Natural killer cell (primary cell): ENCODE measurements around the gene MESP1. TPM values are rescaled to one million over a fixed set of nuclear protein-coding genes. Genes with fewer than 3 reads are reported as not detected.

Experiments used
- ATAC-seq, 3 donors: fragments of 150-1000 bp in 2 of 3; fragments of 200-7000 bp in 1 of 3; cut with Tn5 transposase; 1 replicate in 1 of 3; 2 replicates in 2 of 3; pipeline ENCODE4 v1.10.0; 2021; ENCODE audit warnings: mild to moderate bottlenecking in 2 of 3, moderate library complexity in 2 of 3
- DNase-seq, 2 donors: peaks; one replicate each; pipeline versions ENCODE4 v3.0.0 to v3.0.0-alpha.2; 2013 to 2021; ENCODE audit warnings: mixed read lengths in 1 of 2
- H3K27ac ChIP-seq: one replicate; pipeline ENCODE4 v1.5.1; 2013; ENCODE audit warnings: mild to moderate bottlenecking, low read length
- H3K27me3 ChIP-seq: one replicate; pipeline ENCODE4 v1.6.1; 2013; ENCODE audit warnings: low read length; ENCODE audit not compliant: control insufficient read depth, insufficient read depth
- H3K36me3 ChIP-seq: one replicate; pipeline ENCODE4 v1.6.1; 2013; ENCODE audit warnings: low read length; ENCODE audit not compliant: control insufficient read depth, insufficient read depth
- H3K4me1 ChIP-seq: one replicate; pipeline ENCODE4 v1.6.1; 2013; ENCODE audit warnings: low read length; ENCODE audit not compliant: control insufficient read depth, insufficient read depth
- H3K4me3 ChIP-seq: one replicate; pipeline ENCODE4 v1.5.1; 2013; ENCODE audit warnings: low read length
- H3K9me3 ChIP-seq: one replicate; pipeline ENCODE4 v1.6.1; 2013; ENCODE audit warnings: low read length; ENCODE audit not compliant: control insufficient read depth, insufficient read depth
- H3K27ac Mint-ChIP-seq, 2 donors: one replicate each; pipeline ENCODE4 v1.8.0; 2022; ENCODE audit warnings: mild to moderate bottlenecking in 2 of 2, mixed read lengths in 2 of 2, moderate library complexity in 1 of 2
- H3K27me3 Mint-ChIP-seq, 2 donors: one replicate each; pipeline ENCODE4 v1.8.0; 2022; ENCODE audit warnings: low read depth in 2 of 2, mixed read lengths in 2 of 2
- H3K36me3 Mint-ChIP-seq: one replicate; pipeline ENCODE4 v1.8.0; 2022; ENCODE audit warnings: mixed read lengths
- H3K4me1 Mint-ChIP-seq, 2 donors: one replicate each; pipeline ENCODE4 v1.8.0; 2022; ENCODE audit warnings: mixed read lengths in 2 of 2
- H3K4me3 Mint-ChIP-seq: one replicate; pipeline ENCODE4 v1.8.0; 2022; ENCODE audit warnings: mild to moderate bottlenecking, moderate library complexity, mixed read lengths
- H3K9me3 Mint-ChIP-seq, 2 donors: one replicate each; pipeline ENCODE4 v1.8.0; 2022; ENCODE audit warnings: mixed read lengths in 2 of 2
- WGBS: methylation state at CpG from one replicate; pipeline ENCODE4 v1.1.7; 2013; ENCODE audit warnings: missing lambda C conversion rate; ENCODE audit not compliant: insufficient coverage; 5-methylcytosine and 5-hydroxymethylcytosine counted together
- intact Hi-C: fragments of 100-400 bp; cut with micrococcal nuclease; formaldehyde crosslinking; loops from one replicate; pipeline ENCODE4 v1.14.2; 2022
- total RNA-seq, 4 donors: library from RNA; stranded (reverse); fragments of 120-200 nt in 1 of 4; gene quantifications; one replicate each; pipeline versions ENCODE4 v1.2.3 to v1.2.4, GENCODE V29; 2013 to 2022
- TF ChIP-seq, protein P1 (sequence below): fragments of 200-600 bp; IDR thresholded peaks from one replicate; pipeline ENCODE4 v1.8.0; 2022; ENCODE audit warnings: antibody characterized with exemption

The MESP1 gene
- total RNA-seq, 3 donors from 2014 or later (not counting 1 experiment from before 2014, with no cell fraction given), result 0.45 to 2.9 (median 2.5) TPM

DNA sequence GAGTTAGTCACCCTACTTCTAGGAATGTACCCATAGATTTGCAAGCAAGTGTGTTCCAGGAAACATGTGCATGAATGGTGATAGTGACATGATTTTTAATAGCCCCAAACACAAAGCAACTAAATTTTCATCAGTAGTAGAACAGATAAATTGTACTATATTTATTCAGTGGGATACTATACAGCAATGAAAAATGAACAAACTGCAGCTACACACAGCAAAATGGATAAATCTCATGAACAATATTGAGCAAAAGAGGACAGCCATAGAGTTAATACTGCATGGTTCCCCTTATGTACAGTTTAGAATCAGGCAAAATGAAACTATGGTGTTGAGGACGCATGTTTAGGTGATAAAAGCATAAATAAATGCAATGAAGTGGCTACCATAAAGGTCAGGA lies 26.0 kb downstream of the MESP1 start:
- H3K9me3 ChIP-seq, result peaks cover 2% of the 10 kb centered on the region
- TF ChIP-seq, protein P1, sequence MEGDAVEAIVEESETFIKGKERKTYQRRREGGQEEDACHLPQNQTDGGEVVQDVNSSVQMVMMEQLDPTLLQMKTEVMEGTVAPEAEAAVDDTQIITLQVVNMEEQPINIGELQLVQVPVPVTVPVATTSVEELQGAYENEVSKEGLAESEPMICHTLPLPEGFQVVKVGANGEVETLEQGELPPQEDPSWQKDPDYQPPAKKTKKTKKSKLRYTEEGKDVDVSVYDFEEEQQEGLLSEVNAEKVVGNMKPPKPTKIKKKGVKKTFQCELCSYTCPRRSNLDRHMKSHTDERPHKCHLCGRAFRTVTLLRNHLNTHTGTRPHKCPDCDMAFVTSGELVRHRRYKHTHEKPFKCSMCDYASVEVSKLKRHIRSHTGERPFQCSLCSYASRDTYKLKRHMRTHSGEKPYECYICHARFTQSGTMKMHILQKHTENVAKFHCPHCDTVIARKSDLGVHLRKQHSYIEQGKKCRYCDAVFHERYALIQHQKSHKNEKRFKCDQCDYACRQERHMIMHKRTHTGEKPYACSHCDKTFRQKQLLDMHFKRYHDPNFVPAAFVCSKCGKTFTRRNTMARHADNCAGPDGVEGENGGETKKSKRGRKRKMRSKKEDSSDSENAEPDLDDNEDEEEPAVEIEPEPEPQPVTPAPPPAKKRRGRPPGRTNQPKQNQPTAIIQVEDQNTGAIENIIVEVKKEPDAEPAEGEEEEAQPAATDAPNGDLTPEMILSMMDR, result no peak
- no peak overlapping the region for H3K4me3 ChIP-seq
- Mint-ChIP-seq H3K9me3 (peaks cover 0 to 2% of the 10 kb centered on the region in 2 donors), H3K4me1 (no peaks in the 10 kb centered on the region), H3K27me3 (peaks cover 7 to 22% of the 10 kb centered on the region in 2 donors), H3K4me3 (no peak overlapping the region), H3K36me3 (no peaks in the 10 kb centered on the region), H3K27ac (no peak overlapping the region)
- intact Hi-C loops, result no loop called here
- WGBS, result 82% methylated on average over 1 of the region's 1 CpG
- no peaks in the 10 kb centered on the region for H3K36me3 ChIP-seq
- H3K27ac ChIP-seq, result no peak overlapping the region
- H3K27me3 ChIP-seq, result no peaks in the 10 kb centered on the region
- no peak for ATAC-seq
- no peaks in the 10 kb centered on the region for H3K4me1 ChIP-seq
- DNase-seq, result no peak

DNA sequence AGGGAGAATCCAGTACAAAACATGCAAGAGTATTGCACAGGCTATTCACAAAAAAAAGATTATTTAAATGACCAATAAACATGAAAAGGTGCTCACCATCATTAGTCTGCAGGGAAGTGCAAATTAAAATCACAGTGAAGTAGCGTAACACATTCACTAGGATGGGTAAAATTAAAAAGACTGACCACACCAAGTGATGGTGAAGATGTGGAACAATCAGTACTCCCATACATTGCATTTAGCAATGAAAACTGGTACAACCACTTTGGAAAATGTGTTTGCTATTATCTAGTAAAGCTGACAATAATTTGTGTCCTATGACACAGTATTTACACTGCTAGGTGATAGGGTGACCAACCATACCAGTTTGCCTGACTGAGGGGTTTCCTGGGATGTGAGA lies 26.4 kb downstream of the MESP1 start:
- ATAC-seq, result no peak

DNA sequence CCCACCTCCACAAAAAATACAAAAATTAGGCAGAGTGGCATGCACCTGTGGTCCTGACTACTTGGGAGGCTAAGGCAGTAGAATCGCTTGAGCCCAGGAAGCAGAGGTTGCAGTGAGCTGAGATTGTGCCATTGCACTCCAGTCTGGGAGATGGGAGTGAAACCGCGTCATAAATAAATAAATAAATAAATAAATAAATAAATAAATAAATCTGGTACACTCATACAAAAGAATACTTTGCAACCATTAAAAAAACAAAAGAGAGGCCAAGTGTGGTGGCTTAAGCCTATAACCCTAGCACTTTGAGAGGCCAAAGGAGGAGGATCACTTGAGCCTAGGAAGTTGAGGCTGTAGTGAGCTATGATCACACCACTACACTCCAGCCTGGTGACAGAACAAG lies 28.0 kb downstream of the MESP1 start:
- Mint-ChIP-seq H3K36me3 (no peaks in the 10 kb centered on the region), H3K27ac (no peak overlapping the region), H3K9me3 (peaks cover 0 to 2% of the 10 kb centered on the region in 2 donors), H3K27me3 (peaks cover 7 to 22% of the 10 kb centered on the region in 2 donors), H3K4me3 (no peak overlapping the region), H3K4me1 (no peaks in the 10 kb centered on the region)
- Histone ChIP-seq H3K9me3 (peaks cover 2% of the 10 kb centered on the region), H3K4me1 (no peaks in the 10 kb centered on the region), H3K27me3 (no peaks in the 10 kb centered on the region), H3K4me3 (no peak overlapping the region), H3K36me3 (no peaks in the 10 kb centered on the region), H3K27ac (no peak overlapping the region)
- WGBS, result 83% methylated on average over 1 of the region's 3 CpGs
- DNase-seq (no peak), ATAC-seq (no peak)
- TF ChIP-seq, protein P1, result no peak
- intact Hi-C loops, result no loop called here

More for the DNA sequence above, 26.4 kb downstream of the MESP1 start:
- Histone ChIP-seq H3K36me3 (no peaks in the 10 kb centered on the region), H3K4me3 (no peak overlapping the region), H3K4me1 (no peaks in the 10 kb centered on the region), H3K27me3 (no peaks in the 10 kb centered on the region), H3K27ac (no peak overlapping the region), H3K9me3 (peaks cover 2% of the 10 kb centered on the region)
- Mint-ChIP-seq H3K4me1 (no peaks in the 10 kb centered on the region), H3K4me3 (no peak overlapping the region), H3K36me3 (no peaks in the 10 kb centered on the region), H3K27ac (no peak overlapping the region), H3K9me3 (peaks cover 0 to 2% of the 10 kb centered on the region in 2 donors), H3K27me3 (peaks cover 7 to 22% of the 10 kb centered on the region in 2 donors)
- intact Hi-C loops, result no loop called here
- 94% methylated on average over 1 of the region's 1 CpG for WGBS
- TF ChIP-seq, protein P1, result no peak
- DNase-seq, result no peak

DNA sequence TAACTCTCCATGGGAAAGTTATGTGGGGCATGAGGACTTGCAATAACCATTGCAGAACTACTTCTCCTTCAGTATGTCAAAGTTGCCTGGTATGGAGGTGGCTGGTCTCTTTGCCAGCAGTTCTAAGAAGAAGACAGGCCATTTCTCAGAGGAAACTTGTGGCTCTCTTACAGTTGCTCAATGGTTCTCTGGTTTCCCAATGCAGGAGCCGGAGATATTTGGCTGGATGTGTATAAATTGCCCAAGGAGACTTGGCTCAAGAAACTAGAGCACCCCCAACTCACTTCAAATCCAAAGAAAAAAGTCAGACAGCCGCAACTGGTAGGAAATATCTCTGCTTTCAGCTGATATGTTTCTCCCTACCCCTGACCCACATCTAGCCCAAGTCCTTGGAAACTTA lies 36.3 kb downstream of the MESP1 start:
- Mint-ChIP-seq H3K4me3 (no peak overlapping the region), H3K36me3 (no peaks in the 10 kb centered on the region), H3K27ac (no peak overlapping the region), H3K27me3 (peaks cover 4 to 11% of the 10 kb centered on the region in 2 donors), H3K4me1 (no peaks in the 10 kb centered on the region), H3K9me3 (no peaks in the 10 kb centered on the region)
- H3K36me3 ChIP-seq, result no peaks in the 10 kb centered on the region
- H3K4me3 ChIP-seq, result no peak overlapping the region
- H3K9me3 ChIP-seq, result no peaks in the 10 kb centered on the region
- DNase-seq (no peak), ATAC-seq (no peak)
- H3K4me1 ChIP-seq, result no peaks in the 10 kb centered on the region
- H3K27me3 ChIP-seq, result no peaks in the 10 kb centered on the region
- no peak overlapping the region for H3K27ac ChIP-seq
- 80% methylated on average over 1 of the region's 2 CpGs for WGBS
- intact Hi-C loops, result no loop called here
- TF ChIP-seq, protein P1, result no peak
